ENCODE results near the gene FBRS. TPM values are rescaled to one million over a fixed set of nuclear protein-coding genes. Genes with fewer than 3 reads are reported as not detected.

FBRS gene
- polyA plus RNA-seq, 3 donors: 17.0 to 32.2 (median 32.1) TPM

GRCh38 chr16:30659507-30660423 is 1.5 kb downstream of the FBRS start:
- H3K27ac ChIP-seq (ENCODE audit: low read depth, low read length): peak overlapping the region; percentile 22
- 0 to 1% (median 1%) methylated on average over 52 to 82 of the region's 84 CpGs for WGBS, 3 donors

- 31 to 42% (median 34%) methylated on average over 20 to 21 of the region's 21 CpGs for WGBS, 3 donors
- H3K27ac ChIP-seq (ENCODE audit: low read depth, low read length): no peak overlapping the region
These were observed 2.4 kb downstream of the FBRS start for GRCh38 chr16:30660424-30661261.

GRCh38 chr16:30662449-30662848 is 4.2 kb downstream of the FBRS start:
- H3K27ac ChIP-seq (ENCODE audit: low read depth, low read length): no peak overlapping the region
- 75 to 89% (median 85%) methylated on average over 13 to 17 of the region's 17 CpGs for WGBS, 3 donors

- H3K27ac ChIP-seq (ENCODE audit: low read depth, low read length): no peak overlapping the region
- WGBS, 3 donors: 82 to 86% (median 84%) methylated on average over 8 of the region's 8 CpGs
These were observed 4.8 kb downstream of the FBRS start for GRCh38 chr16:30663038-30663437.

GRCh38 chr16:30663820-30664219 is 5.6 kb downstream of the FBRS start:
- no peak overlapping the region for H3K27ac ChIP-seq (ENCODE audit: low read depth, low read length)
- 77 to 81% (median 79%) methylated on average over 7 to 9 of the region's 9 CpGs for WGBS, 3 donors

GRCh38 chr16:30664616-30665109 is 6.4 kb downstream of the FBRS start:
- WGBS, 3 donors: 87 to 90% (median 89%) methylated on average over 13 to 15 of the region's 15 CpGs
- no peak overlapping the region for H3K27ac ChIP-seq (ENCODE audit: low read depth, low read length)

- H3K27ac ChIP-seq (ENCODE audit: low read depth, low read length): no peak overlapping the region
- WGBS, 3 donors: 79 to 89% (median 86%) methylated on average over 19 to 22 of the region's 22 CpGs
These were observed 7.1 kb downstream of the FBRS start for GRCh38 chr16:30665155-30665829.

- H3K27ac ChIP-seq (ENCODE audit: low read depth, low read length): no peak overlapping the region
- WGBS, 3 donors: 70 to 73% (median 73%) methylated on average over 4 of the region's 4 CpGs
These were observed 7.6 kb downstream of the FBRS start for GRCh38 chr16:30665830-30666190.

- WGBS, 3 donors: 71 to 84% (median 78%) methylated on average over 7 of the region's 7 CpGs
- H3K27ac ChIP-seq (ENCODE audit: low read depth, low read length): no peak overlapping the region
These were observed 8.4 kb downstream of the FBRS start for GRCh38 chr16:30666681-30667080.

- 85 to 92% (median 86%) methylated on average over 11 of the region's 11 CpGs for WGBS, 3 donors
- no peak overlapping the region for H3K27ac ChIP-seq (ENCODE audit: low read depth, low read length)
These were observed 9.2 kb downstream of the FBRS start for GRCh38 chr16:30667361-30667905.

- H3K27ac ChIP-seq (ENCODE audit: low read depth, low read length): no peak overlapping the region
- WGBS, 3 donors: 73 to 89% (median 83%) methylated on average over 12 of the region's 12 CpGs
These were observed 10.2 kb downstream of the FBRS start for GRCh38 chr16:30668393-30668792.

GRCh38 chr16:30669026-30669902 is 11.0 kb downstream of the FBRS start:
- WGBS, 3 donors: 89 to 93% (median 92%) methylated on average over 37 to 41 of the region's 41 CpGs
- no peak overlapping the region for H3K27ac ChIP-seq (ENCODE audit: low read depth, low read length)

- WGBS, 3 donors: 83 to 85% (median 84%) methylated on average over 13 to 14 of the region's 14 CpGs
These were observed 11.9 kb downstream of the FBRS start for GRCh38 chr16:30669903-30670824.

GRCh38 chr16:30675143-30675542 is 16.9 kb downstream of the FBRS start:
- H3K27ac ChIP-seq (ENCODE audit: low read depth, low read length): no peak overlapping the region
- WGBS, 3 donors: 90 to 93% (median 91%) methylated on average over 10 of the region's 10 CpGs

More at GRCh38 chr16:30669903-30670824, 11.9 kb downstream of the FBRS start:
- no peak overlapping the region for H3K27ac ChIP-seq (ENCODE audit: low read depth, low read length)

- WGBS, 3 donors: 79 to 82% (median 80%) methylated on average over 11 of the region's 11 CpGs
- no peak overlapping the region for H3K27ac ChIP-seq (ENCODE audit: low read depth, low read length)
These were observed 19.8 kb downstream of the FBRS start for GRCh38 chr16:30677931-30678585.

GRCh38 chr16:30678586-30678970 is 20.3 kb downstream of the FBRS start:
- no peak overlapping the region for H3K27ac ChIP-seq (ENCODE audit: low read depth, low read length)
- 76 to 80% (median 79%) methylated on average over 3 of the region's 3 CpGs for WGBS, 3 donors

Data from adipose tissue (tissue), 3 donors.